ENCODE data around the gene CARD19.
A peak's percentile ranks its signal among the peaks of the same experiment; 100 is the strongest.

CARD19 gene

GRCh38 chr9:93120846-93121315, 24.9 kb downstream of the CARD19 start:
- Mint-ChIP-seq H3K36me3 (no peaks in the 10 kb centered on the region), H3K27ac (peak overlapping the region; percentile 43)
- ATAC-seq (ENCODE audit: low read depth) = no peak

GRCh38 chr9:93121316-93122241, 25.6 kb downstream of the CARD19 start:
- H3K36me3 Mint-ChIP-seq = no peaks in the 10 kb centered on the region
- no peak overlapping the region for H3K4me3 Mint-ChIP-seq
- H3K27ac Mint-ChIP-seq = no peak overlapping the region
- no peaks in the 10 kb centered on the region for H3K27me3 Mint-ChIP-seq
- DNase-seq (ENCODE audit: low spot score in 2 of 2) = no peak
- H3K9me3 Mint-ChIP-seq = no peaks in the 10 kb centered on the region
- no peak for ATAC-seq (ENCODE audit: low read depth)
- peaks cover 21% of the 10 kb centered on the region for H3K4me1 Mint-ChIP-seq

More at GRCh38 chr9:93120846-93121315, 24.9 kb downstream of the CARD19 start:
- DNase-seq (ENCODE audit: low spot score in 2 of 2) = no peak
- Mint-ChIP-seq H3K4me3 (no peak overlapping the region), H3K27me3 (no peaks in the 10 kb centered on the region), H3K4me1 (peaks cover 18% of the 10 kb centered on the region), H3K9me3 (no peaks in the 10 kb centered on the region)

GRCh38 chr9:93122721-93123221, 26.8 kb downstream of the CARD19 start:
- H3K36me3 Mint-ChIP-seq = no peaks in the 10 kb centered on the region
- H3K27me3 Mint-ChIP-seq = no peaks in the 10 kb centered on the region
- no peaks in the 10 kb centered on the region for H3K9me3 Mint-ChIP-seq
- no peak for ATAC-seq (ENCODE audit: low read depth)
- H3K4me3 Mint-ChIP-seq = no peak overlapping the region
- DNase-seq (ENCODE audit: low spot score in 2 of 2) = no peak
- peaks cover 23% of the 10 kb centered on the region for H3K4me1 Mint-ChIP-seq
- no peak overlapping the region for H3K27ac Mint-ChIP-seq

GRCh38 chr9:93123561-93124283, 27.7 kb downstream of the CARD19 start:
- H3K27ac Mint-ChIP-seq = no peak overlapping the region
- no peaks in the 10 kb centered on the region for H3K27me3 Mint-ChIP-seq

GRCh38 chr9:93124793-93125192, 28.8 kb downstream of the CARD19 start:
- no peaks in the 10 kb centered on the region for H3K9me3 Mint-ChIP-seq
- no peak overlapping the region for H3K4me3 Mint-ChIP-seq

More at GRCh38 chr9:93123561-93124283, 27.7 kb downstream of the CARD19 start:
- H3K36me3 Mint-ChIP-seq = no peaks in the 10 kb centered on the region
- DNase-seq (ENCODE audit: low spot score in 2 of 2) (no peak), ATAC-seq (ENCODE audit: low read depth) (no peak)
- H3K4me3 Mint-ChIP-seq = no peak overlapping the region
- H3K4me1 Mint-ChIP-seq = peaks cover 20% of the 10 kb centered on the region
- H3K9me3 Mint-ChIP-seq = no peaks in the 10 kb centered on the region

GRCh38 chr9:93125331-93125894, 29.4 kb downstream of the CARD19 start:
- no peaks in the 10 kb centered on the region for H3K27me3 Mint-ChIP-seq
- no peak overlapping the region for H3K4me3 Mint-ChIP-seq
- no peak for ATAC-seq (ENCODE audit: low read depth)
- H3K4me1 Mint-ChIP-seq = peaks cover 7% of the 10 kb centered on the region
- H3K27ac Mint-ChIP-seq = no peak overlapping the region
- DNase-seq (ENCODE audit: low spot score in 2 of 2) = no peak
- no peaks in the 10 kb centered on the region for H3K36me3 Mint-ChIP-seq
- H3K9me3 Mint-ChIP-seq = no peaks in the 10 kb centered on the region

More at GRCh38 chr9:93124793-93125192, 28.8 kb downstream of the CARD19 start:
- H3K27me3 Mint-ChIP-seq = no peaks in the 10 kb centered on the region
- H3K27ac Mint-ChIP-seq = no peak overlapping the region
- no peak for ATAC-seq (ENCODE audit: low read depth)
- no peak for DNase-seq (ENCODE audit: low spot score in 2 of 2)
- H3K4me1 Mint-ChIP-seq = peaks cover 13% of the 10 kb centered on the region
- H3K36me3 Mint-ChIP-seq = no peaks in the 10 kb centered on the region

GRCh38 chr9:93126151-93126781, 30.2 kb downstream of the CARD19 start:
- H3K4me1 Mint-ChIP-seq = peaks cover 6% of the 10 kb centered on the region
- H3K27me3 Mint-ChIP-seq = no peaks in the 10 kb centered on the region
- no peak overlapping the region for H3K27ac Mint-ChIP-seq
- no peaks in the 10 kb centered on the region for H3K36me3 Mint-ChIP-seq
- ATAC-seq (ENCODE audit: low read depth) (no peak), DNase-seq (ENCODE audit: low spot score in 2 of 2) (no peak)
- no peak overlapping the region for H3K4me3 Mint-ChIP-seq
- H3K9me3 Mint-ChIP-seq = no peaks in the 10 kb centered on the region

- no peak for DNase-seq (ENCODE audit: low spot score in 2 of 2)
- ATAC-seq (ENCODE audit: low read depth) = no peak
- H3K36me3 Mint-ChIP-seq = no peaks in the 10 kb centered on the region
- H3K9me3 Mint-ChIP-seq = no peaks in the 10 kb centered on the region
- no peaks in the 10 kb centered on the region for H3K27me3 Mint-ChIP-seq
- peak overlapping the region; percentile 41 for H3K27ac Mint-ChIP-seq
- peaks cover 7% of the 10 kb centered on the region for H3K4me1 Mint-ChIP-seq
- H3K4me3 Mint-ChIP-seq = no peak overlapping the region
Observed at GRCh38 chr9:93126825-93127368, 30.9 kb downstream of the CARD19 start.

GRCh38 chr9:93127395-93127911, 31.4 kb downstream of the CARD19 start:
- Mint-ChIP-seq H3K27me3 (no peaks in the 10 kb centered on the region), H3K4me3 (no peak overlapping the region), H3K36me3 (no peaks in the 10 kb centered on the region), H3K27ac (no peak overlapping the region), H3K9me3 (no peaks in the 10 kb centered on the region), H3K4me1 (peaks cover 7% of the 10 kb centered on the region)
- DNase-seq (ENCODE audit: low spot score in 2 of 2) = no peak
- no peak for ATAC-seq (ENCODE audit: low read depth)

GRCh38 chr9:93128011-93128714, 32.1 kb downstream of the CARD19 start:
- DNase-seq (ENCODE audit: low spot score in 2 of 2) = no peak
- Mint-ChIP-seq H3K27me3 (no peaks in the 10 kb centered on the region), H3K4me3 (no peak overlapping the region), H3K36me3 (no peaks in the 10 kb centered on the region), H3K9me3 (no peaks in the 10 kb centered on the region), H3K4me1 (peaks cover 9% of the 10 kb centered on the region), H3K27ac (no peak overlapping the region)
- no peak for ATAC-seq (ENCODE audit: low read depth)

- ATAC-seq (ENCODE audit: low read depth) (no peak), DNase-seq (ENCODE audit: low spot score in 2 of 2) (no peak)
- no peak overlapping the region for H3K4me3 Mint-ChIP-seq
- H3K27me3 Mint-ChIP-seq = no peaks in the 10 kb centered on the region
- H3K9me3 Mint-ChIP-seq = no peaks in the 10 kb centered on the region
- H3K36me3 Mint-ChIP-seq = no peaks in the 10 kb centered on the region
- peaks cover 13% of the 10 kb centered on the region for H3K4me1 Mint-ChIP-seq
- no peak overlapping the region for H3K27ac Mint-ChIP-seq
Observed at GRCh38 chr9:93128715-93129224, 32.8 kb downstream of the CARD19 start.

- H3K27ac Mint-ChIP-seq = no peak overlapping the region
- no peak for DNase-seq (ENCODE audit: low spot score in 2 of 2)
Observed at GRCh38 chr9:93129286-93129685, 33.3 kb downstream of the CARD19 start.

More at GRCh38 chr9:93129286-93129685, 33.3 kb downstream of the CARD19 start:
- H3K27me3 Mint-ChIP-seq = no peaks in the 10 kb centered on the region
- no peak overlapping the region for H3K4me3 Mint-ChIP-seq
- no peaks in the 10 kb centered on the region for H3K36me3 Mint-ChIP-seq
- no peak for ATAC-seq (ENCODE audit: low read depth)
- peaks cover 13% of the 10 kb centered on the region for H3K4me1 Mint-ChIP-seq
- H3K9me3 Mint-ChIP-seq = no peaks in the 10 kb centered on the region

Measured in memory B cell (primary cell).